ENCODE results near the gene EMC7. TPM values are rescaled to one million over a fixed set of nuclear protein-coding genes. Genes with fewer than 3 reads are reported as not detected.

EMC7 gene
- total RNA-seq, 2 donors from 2014 or later, result 36.7 to 44.5 TPM

- H3K9me3 Mint-ChIP-seq, result no peaks in the 10 kb centered on the region
- no peak for TF ChIP-seq CTCF (conservative IDR thresholded peaks at IDR 0.05)
These were observed 31.8 kb upstream of the EMC7 start for GRCh38 chr15:34133511-34133910.

GRCh38 chr15:34132881-34133280, 31.2 kb upstream of the EMC7 start:
- no peak overlapping the region for H3K27ac ChIP-seq (ENCODE audit: low read depth, low read length)
- TF ChIP-seq CTCF (conservative IDR thresholded peaks at IDR 0.05), result no peak
- no peaks in the 10 kb centered on the region for H3K4me1 ChIP-seq (ENCODE audit: control insufficient read depth, insufficient read depth, low read length)
- Mint-ChIP-seq H3K27me3 (ENCODE audit: insufficient read depth) (no peaks in the 10 kb centered on the region), H3K9me3 (no peaks in the 10 kb centered on the region), H3K27ac (no peak overlapping the region), H3K4me3 (no peak overlapping the region), H3K36me3 (ENCODE audit: low read depth) (peaks cover 10% of the 10 kb centered on the region), H3K4me1 (no peaks in the 10 kb centered on the region)
- no peak for DNase-seq
- WGBS, 2 experiments (ENCODE audit: insufficient coverage in 1 of 2, insufficient read length in 1 of 2), result 100% methylated on average over 1 of the region's 1 CpG; no CpG with 5 or more reads in 1 of the 2 experiments
- H3K4me3 ChIP-seq (ENCODE audit: low read length), result no peak overlapping the region
- no peaks in the 10 kb centered on the region for H3K9me3 ChIP-seq (ENCODE audit: control insufficient read depth, low read length)
- H3K27me3 ChIP-seq (ENCODE audit: control insufficient read depth, insufficient read depth, low read length, poor library complexity, severe bottlenecking), result no peaks in the 10 kb centered on the region
- no peaks in the 10 kb centered on the region for H3K36me3 ChIP-seq (ENCODE audit: control insufficient read depth, insufficient read depth, low read length)
- H3K9ac ChIP-seq (ENCODE audit: extremely low read depth, low read length, poor library complexity, severe bottlenecking), result no peak overlapping the region

More at GRCh38 chr15:34133511-34133910, 31.8 kb upstream of the EMC7 start:
- H3K27me3 ChIP-seq (ENCODE audit: control insufficient read depth, insufficient read depth, low read length, poor library complexity, severe bottlenecking), result no peaks in the 10 kb centered on the region
- WGBS, 2 experiments (ENCODE audit: insufficient coverage in 1 of 2, insufficient read length in 1 of 2), result no CpG with 5 or more reads among the region's 1 CpG
- Mint-ChIP-seq H3K36me3 (ENCODE audit: low read depth) (peaks cover 10% of the 10 kb centered on the region), H3K4me1 (no peaks in the 10 kb centered on the region), H3K27me3 (ENCODE audit: insufficient read depth) (no peaks in the 10 kb centered on the region), H3K4me3 (no peak overlapping the region), H3K27ac (no peak overlapping the region)
- H3K36me3 ChIP-seq (ENCODE audit: control insufficient read depth, insufficient read depth, low read length), result peaks cover 4% of the 10 kb centered on the region
- H3K27ac ChIP-seq (ENCODE audit: low read depth, low read length), result no peak overlapping the region
- H3K9ac ChIP-seq (ENCODE audit: extremely low read depth, low read length, poor library complexity, severe bottlenecking), result no peak overlapping the region
- H3K4me1 ChIP-seq (ENCODE audit: control insufficient read depth, insufficient read depth, low read length), result no peaks in the 10 kb centered on the region
- H3K9me3 ChIP-seq (ENCODE audit: control insufficient read depth, low read length), result no peaks in the 10 kb centered on the region
- H3K4me3 ChIP-seq (ENCODE audit: low read length), result no peak overlapping the region
- DNase-seq, result no peak

GRCh38 chr15:34128898-34129297, 27.2 kb upstream of the EMC7 start:
- Mint-ChIP-seq H3K36me3 (ENCODE audit: low read depth) (no peaks in the 10 kb centered on the region), H3K27ac (no peak overlapping the region), H3K9me3 (no peaks in the 10 kb centered on the region), H3K4me1 (no peaks in the 10 kb centered on the region), H3K4me3 (no peak overlapping the region), H3K27me3 (ENCODE audit: insufficient read depth) (no peaks in the 10 kb centered on the region)
- Histone ChIP-seq H3K4me3 (ENCODE audit: low read length) (no peak overlapping the region), H3K9me3 (ENCODE audit: control insufficient read depth, low read length) (no peaks in the 10 kb centered on the region), H3K27me3 (ENCODE audit: control insufficient read depth, insufficient read depth, low read length, poor library complexity, severe bottlenecking) (no peaks in the 10 kb centered on the region), H3K36me3 (ENCODE audit: control insufficient read depth, insufficient read depth, low read length) (no peaks in the 10 kb centered on the region), H3K9ac (ENCODE audit: extremely low read depth, low read length, poor library complexity, severe bottlenecking) (no peak overlapping the region), H3K27ac (ENCODE audit: low read depth, low read length) (no peak overlapping the region), H3K4me1 (ENCODE audit: control insufficient read depth, insufficient read depth, low read length) (no peaks in the 10 kb centered on the region)
- 48 to 50% methylated on average over 2 of the region's 2 CpGs for WGBS, 2 experiments (ENCODE audit: insufficient coverage in 1 of 2, insufficient read length in 1 of 2)
- TF ChIP-seq CTCF (conservative IDR thresholded peaks at IDR 0.05), result no peak
- no peak for DNase-seq

Measured in endodermal cell (in vitro differentiated cells).